ENCODE results near the gene CRAMP1.

- TF ChIP-seq, protein P1, sequence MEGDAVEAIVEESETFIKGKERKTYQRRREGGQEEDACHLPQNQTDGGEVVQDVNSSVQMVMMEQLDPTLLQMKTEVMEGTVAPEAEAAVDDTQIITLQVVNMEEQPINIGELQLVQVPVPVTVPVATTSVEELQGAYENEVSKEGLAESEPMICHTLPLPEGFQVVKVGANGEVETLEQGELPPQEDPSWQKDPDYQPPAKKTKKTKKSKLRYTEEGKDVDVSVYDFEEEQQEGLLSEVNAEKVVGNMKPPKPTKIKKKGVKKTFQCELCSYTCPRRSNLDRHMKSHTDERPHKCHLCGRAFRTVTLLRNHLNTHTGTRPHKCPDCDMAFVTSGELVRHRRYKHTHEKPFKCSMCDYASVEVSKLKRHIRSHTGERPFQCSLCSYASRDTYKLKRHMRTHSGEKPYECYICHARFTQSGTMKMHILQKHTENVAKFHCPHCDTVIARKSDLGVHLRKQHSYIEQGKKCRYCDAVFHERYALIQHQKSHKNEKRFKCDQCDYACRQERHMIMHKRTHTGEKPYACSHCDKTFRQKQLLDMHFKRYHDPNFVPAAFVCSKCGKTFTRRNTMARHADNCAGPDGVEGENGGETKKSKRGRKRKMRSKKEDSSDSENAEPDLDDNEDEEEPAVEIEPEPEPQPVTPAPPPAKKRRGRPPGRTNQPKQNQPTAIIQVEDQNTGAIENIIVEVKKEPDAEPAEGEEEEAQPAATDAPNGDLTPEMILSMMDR (IDR thresholded peaks at IDR 0.05; ENCODE audit: extremely low read depth in 1 of 2, insufficient read depth in 1 of 2, low read depth in 1 of 2, low read length in 2 of 2), result no peak
- TF ChIP-seq EZH2 (IDR thresholded peaks at IDR 0.05; ENCODE audit: borderline replicate concordance, low read depth, low read length, severe bottlenecking), result no peak
- TF ChIP-seq, protein P2, sequence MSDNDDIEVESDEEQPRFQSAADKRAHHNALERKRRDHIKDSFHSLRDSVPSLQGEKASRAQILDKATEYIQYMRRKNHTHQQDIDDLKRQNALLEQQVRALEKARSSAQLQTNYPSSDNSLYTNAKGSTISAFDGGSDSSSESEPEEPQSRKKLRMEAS (IDR thresholded peaks at IDR 0.05; ENCODE audit: insufficient read depth, insufficient read length), result no peak
Observed at GRCh38 chr16:1674306-1674705, 62.1 kb downstream of the CRAMP1 start.
